Dendritic cell treated with granulocyte-macrophage colony-stimulating factor and Interleukin-4, amounts not matched to agents 40 ng/mL and 50 ng/mL, for 4 days (primary cell): ENCODE measurements around the gene GRIFIN.

Experiments
- H3K27ac Mint-ChIP-seq: one replicate; pipeline ENCODE4 v1.8.0; 2022; ENCODE audit warnings: mild to moderate bottlenecking, mixed read lengths
- H3K27me3 Mint-ChIP-seq: one replicate; pipeline ENCODE4 v1.8.0; 2022; ENCODE audit warnings: mild to moderate bottlenecking, mixed read lengths
- H3K36me3 Mint-ChIP-seq: one replicate; pipeline ENCODE4 v1.8.0; 2022; ENCODE audit warnings: low read depth, mixed read lengths
- H3K4me1 Mint-ChIP-seq: one replicate; pipeline ENCODE4 v1.8.0; 2022; ENCODE audit warnings: low read depth, mixed read lengths
- H3K4me3 Mint-ChIP-seq: one replicate; pipeline ENCODE4 v1.8.0; 2022; ENCODE audit warnings: mild to moderate bottlenecking, moderate library complexity, mixed read lengths
- H3K9me3 Mint-ChIP-seq: one replicate; pipeline ENCODE4 v1.8.0; 2022; ENCODE audit warnings: mixed read lengths
- intact Hi-C: fragments of 100-400 bp; cut with micrococcal nuclease; formaldehyde crosslinking; loops from one replicate; pipeline ENCODE4 v1.15.0; 2022

GRIFIN gene

GRCh38 chr7:2498708-2499107 is 22.5 kb upstream of the GRIFIN start:
- peaks cover 64% of the 10 kb centered on the region for H3K27me3 Mint-ChIP-seq
- no peaks in the 10 kb centered on the region for H3K9me3 Mint-ChIP-seq
- no peak overlapping the region for H3K27ac Mint-ChIP-seq
- peaks cover 14% of the 10 kb centered on the region for H3K4me1 Mint-ChIP-seq
- no peak overlapping the region for H3K4me3 Mint-ChIP-seq
- no peaks in the 10 kb centered on the region for H3K36me3 Mint-ChIP-seq
- intact Hi-C loops: no loop called here

- Mint-ChIP-seq H3K36me3 (no peaks in the 10 kb centered on the region), H3K9me3 (no peaks in the 10 kb centered on the region), H3K27me3 (peaks cover 67% of the 10 kb centered on the region), H3K4me3 (no peak overlapping the region), H3K27ac (no peak overlapping the region), H3K4me1 (peaks cover 14% of the 10 kb centered on the region)
- intact Hi-C loops: no loop called here
Observed at GRCh38 chr7:2497500-2498336, 21.5 kb upstream of the GRIFIN start.

- no peak overlapping the region for H3K27ac Mint-ChIP-seq
- H3K27me3 Mint-ChIP-seq: peaks cover 69% of the 10 kb centered on the region
- H3K4me3 Mint-ChIP-seq: no peak overlapping the region
- peaks cover 4% of the 10 kb centered on the region for H3K9me3 Mint-ChIP-seq
- intact Hi-C loops: no loop called here
- H3K36me3 Mint-ChIP-seq: no peaks in the 10 kb centered on the region
- H3K4me1 Mint-ChIP-seq: peaks cover 14% of the 10 kb centered on the region
Observed at GRCh38 chr7:2497065-2497464, 20.9 kb upstream of the GRIFIN start.

- Mint-ChIP-seq H3K27me3 (peaks cover 71% of the 10 kb centered on the region), H3K9me3 (peaks cover 11% of the 10 kb centered on the region), H3K36me3 (no peaks in the 10 kb centered on the region), H3K4me3 (no peak overlapping the region), H3K27ac (no peak overlapping the region), H3K4me1 (peaks cover 14% of the 10 kb centered on the region)
- intact Hi-C loops: no loop called here
Observed at GRCh38 chr7:2496375-2496774, 20.2 kb upstream of the GRIFIN start.

- H3K4me3 Mint-ChIP-seq: no peak overlapping the region
- H3K4me1 Mint-ChIP-seq: peaks cover 14% of the 10 kb centered on the region
- H3K9me3 Mint-ChIP-seq: peaks cover 14% of the 10 kb centered on the region
- peaks cover 68% of the 10 kb centered on the region for H3K27me3 Mint-ChIP-seq
- no peaks in the 10 kb centered on the region for H3K36me3 Mint-ChIP-seq
- H3K27ac Mint-ChIP-seq: no peak overlapping the region
- intact Hi-C loops: no loop called here
Observed at GRCh38 chr7:2495418-2496299, 19.5 kb upstream of the GRIFIN start.

GRCh38 chr7:2494191-2495130 is 18.3 kb upstream of the GRIFIN start:
- Mint-ChIP-seq H3K27ac (no peak overlapping the region), H3K36me3 (no peaks in the 10 kb centered on the region)

GRCh38 chr7:2493205-2494164 is 17.3 kb upstream of the GRIFIN start:
- no peak overlapping the region for H3K27ac Mint-ChIP-seq
- H3K36me3 Mint-ChIP-seq: no peaks in the 10 kb centered on the region
- H3K27me3 Mint-ChIP-seq: peaks cover 72% of the 10 kb centered on the region
- intact Hi-C loops: no loop called here
- H3K4me3 Mint-ChIP-seq: no peak overlapping the region
- peaks cover 20% of the 10 kb centered on the region for H3K4me1 Mint-ChIP-seq
- peaks cover 14% of the 10 kb centered on the region for H3K9me3 Mint-ChIP-seq

More at GRCh38 chr7:2494191-2495130, 18.3 kb upstream of the GRIFIN start:
- Mint-ChIP-seq H3K9me3 (peaks cover 14% of the 10 kb centered on the region), H3K27me3 (peaks cover 71% of the 10 kb centered on the region), H3K4me1 (peaks cover 14% of the 10 kb centered on the region), H3K4me3 (no peak overlapping the region)
- intact Hi-C loops: no loop called here

- Mint-ChIP-seq H3K4me1 (peaks cover 11% of the 10 kb centered on the region), H3K27me3 (peaks cover 67% of the 10 kb centered on the region), H3K36me3 (no peaks in the 10 kb centered on the region), H3K27ac (no peak overlapping the region), H3K9me3 (peaks cover 14% of the 10 kb centered on the region), H3K4me3 (no peak overlapping the region)
- intact Hi-C loops: no loop called here
Observed at GRCh38 chr7:2492038-2492437, 15.8 kb upstream of the GRIFIN start.

GRCh38 chr7:2490181-2490651 is 14.0 kb upstream of the GRIFIN start:
- H3K27ac Mint-ChIP-seq: no peak overlapping the region
- no peaks in the 10 kb centered on the region for H3K36me3 Mint-ChIP-seq
- peaks cover 14% of the 10 kb centered on the region for H3K9me3 Mint-ChIP-seq
- H3K4me3 Mint-ChIP-seq: no peak overlapping the region
- H3K4me1 Mint-ChIP-seq: peaks cover 11% of the 10 kb centered on the region
- H3K27me3 Mint-ChIP-seq: peaks cover 56% of the 10 kb centered on the region
- intact Hi-C loops: no loop called here

- no peaks in the 10 kb centered on the region for H3K36me3 Mint-ChIP-seq
- intact Hi-C loops: no loop called here
- peaks cover 14% of the 10 kb centered on the region for H3K9me3 Mint-ChIP-seq
- no peak overlapping the region for H3K4me3 Mint-ChIP-seq
- peaks cover 6% of the 10 kb centered on the region for H3K4me1 Mint-ChIP-seq
- H3K27ac Mint-ChIP-seq: no peak overlapping the region
- H3K27me3 Mint-ChIP-seq: peaks cover 47% of the 10 kb centered on the region
Observed at GRCh38 chr7:2488681-2489080, 12.5 kb upstream of the GRIFIN start.

GRCh38 chr7:2488272-2488645 is 12.1 kb upstream of the GRIFIN start:
- Mint-ChIP-seq H3K9me3 (peaks cover 16% of the 10 kb centered on the region), H3K36me3 (no peaks in the 10 kb centered on the region)

GRCh38 chr7:2487586-2488271 is 11.5 kb upstream of the GRIFIN start:
- peaks cover 6% of the 10 kb centered on the region for H3K4me1 Mint-ChIP-seq
- intact Hi-C loops: no loop called here
- no peaks in the 10 kb centered on the region for H3K36me3 Mint-ChIP-seq
- peaks cover 22% of the 10 kb centered on the region for H3K9me3 Mint-ChIP-seq
- H3K27me3 Mint-ChIP-seq: peaks cover 42% of the 10 kb centered on the region
- no peak overlapping the region for H3K4me3 Mint-ChIP-seq
- H3K27ac Mint-ChIP-seq: no peak overlapping the region

More at GRCh38 chr7:2488272-2488645, 12.1 kb upstream of the GRIFIN start:
- Mint-ChIP-seq H3K4me3 (no peak overlapping the region), H3K4me1 (peaks cover 6% of the 10 kb centered on the region), H3K27me3 (peaks cover 43% of the 10 kb centered on the region), H3K27ac (no peak overlapping the region)
- intact Hi-C loops: no loop called here
